Measurements from ENCODE around the gene EIF2S3B.
A peak's percentile ranks its signal among the peaks of the same experiment; 100 is the strongest.

EIF2S3B gene

DNA sequence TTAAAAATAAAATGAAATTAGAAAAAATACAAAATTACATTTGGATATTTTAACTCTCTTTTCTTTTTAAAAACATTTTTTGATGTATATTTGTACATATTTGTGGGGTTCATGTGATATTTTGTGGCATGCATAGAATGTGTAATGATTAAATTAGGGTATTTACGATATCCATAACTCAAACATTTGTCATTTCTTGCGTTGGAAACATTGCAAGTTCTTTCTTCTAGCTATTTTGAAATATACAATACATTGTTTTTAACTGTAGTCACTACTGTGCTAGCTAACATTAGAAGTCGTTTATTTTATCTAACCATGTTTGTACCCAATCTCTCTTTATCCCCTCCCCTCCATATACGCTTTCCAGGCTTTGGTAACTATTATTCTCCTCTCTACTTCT, 13.9 kb upstream of the EIF2S3B start:
- no peaks in the 10 kb centered on the region for H3K36me3 ChIP-seq (replicated peaks)
- H3K27me3 ChIP-seq (replicated peaks) = no peaks in the 10 kb centered on the region
- H3K4me3 ChIP-seq (ENCODE audit: low read depth, low read length) = no peak overlapping the region
- H3K27ac ChIP-seq = no peak overlapping the region
- no peak for DNase-seq
- TF ChIP-seq, protein P1, sequence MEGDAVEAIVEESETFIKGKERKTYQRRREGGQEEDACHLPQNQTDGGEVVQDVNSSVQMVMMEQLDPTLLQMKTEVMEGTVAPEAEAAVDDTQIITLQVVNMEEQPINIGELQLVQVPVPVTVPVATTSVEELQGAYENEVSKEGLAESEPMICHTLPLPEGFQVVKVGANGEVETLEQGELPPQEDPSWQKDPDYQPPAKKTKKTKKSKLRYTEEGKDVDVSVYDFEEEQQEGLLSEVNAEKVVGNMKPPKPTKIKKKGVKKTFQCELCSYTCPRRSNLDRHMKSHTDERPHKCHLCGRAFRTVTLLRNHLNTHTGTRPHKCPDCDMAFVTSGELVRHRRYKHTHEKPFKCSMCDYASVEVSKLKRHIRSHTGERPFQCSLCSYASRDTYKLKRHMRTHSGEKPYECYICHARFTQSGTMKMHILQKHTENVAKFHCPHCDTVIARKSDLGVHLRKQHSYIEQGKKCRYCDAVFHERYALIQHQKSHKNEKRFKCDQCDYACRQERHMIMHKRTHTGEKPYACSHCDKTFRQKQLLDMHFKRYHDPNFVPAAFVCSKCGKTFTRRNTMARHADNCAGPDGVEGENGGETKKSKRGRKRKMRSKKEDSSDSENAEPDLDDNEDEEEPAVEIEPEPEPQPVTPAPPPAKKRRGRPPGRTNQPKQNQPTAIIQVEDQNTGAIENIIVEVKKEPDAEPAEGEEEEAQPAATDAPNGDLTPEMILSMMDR (IDR thresholded peaks at IDR 0.05; ENCODE audit: low read depth, low read length, missing control alignments) = no peak
- in situ Hi-C loops (cut with HindIII; ENCODE audit: low pct_ligation_motif_present, low sequenced_read_pairs) = no loop called here

- Histone ChIP-seq H3K27me3 (replicated peaks) (no peaks in the 10 kb centered on the region), H3K27ac (no peak overlapping the region)
- DNase-seq = peak; percentile 40
These were observed 8.1 kb upstream of the EIF2S3B start for GRCh38 chr12:10497602-10498001.

DNA sequence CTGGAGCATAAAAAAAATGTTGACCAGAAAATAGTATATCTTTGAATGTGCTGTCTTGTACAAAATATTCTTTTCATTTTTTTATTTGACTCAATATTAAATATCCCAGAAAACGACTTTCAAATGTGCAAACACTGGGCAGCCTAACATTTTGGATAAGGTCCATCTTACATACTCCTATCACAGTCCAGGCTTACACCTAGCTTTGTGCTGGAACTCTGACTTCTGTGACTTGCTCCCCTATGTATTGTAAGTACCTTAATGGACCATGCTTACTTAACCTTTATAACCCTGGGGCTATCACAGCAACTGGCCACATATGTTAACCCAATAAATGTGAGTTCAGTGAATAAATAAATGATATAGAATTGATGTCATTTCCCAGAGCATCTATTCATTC, 7.6 kb upstream of the EIF2S3B start:
- DNase-seq = no peak
- H3K27ac ChIP-seq = no peak overlapping the region
- no peaks in the 10 kb centered on the region for H3K36me3 ChIP-seq (replicated peaks)
- no peak overlapping the region for H3K4me3 ChIP-seq (ENCODE audit: low read depth, low read length)
- no peaks in the 10 kb centered on the region for H3K27me3 ChIP-seq (replicated peaks)
- in situ Hi-C loops (cut with HindIII; ENCODE audit: low pct_ligation_motif_present, low sequenced_read_pairs) = no loop called here
- TF ChIP-seq, protein P1 (IDR thresholded peaks at IDR 0.05; ENCODE audit: low read depth, low read length, missing control alignments) = no peak

More at GRCh38 chr12:10497602-10498001, 8.1 kb upstream of the EIF2S3B start:
- TF ChIP-seq, protein P1 (IDR thresholded peaks at IDR 0.05; ENCODE audit: low read depth, low read length, missing control alignments) = no peak
- H3K36me3 ChIP-seq (replicated peaks) = no peaks in the 10 kb centered on the region
- in situ Hi-C loops (cut with HindIII; ENCODE audit: low pct_ligation_motif_present, low sequenced_read_pairs) = no loop called here
- H3K4me3 ChIP-seq (ENCODE audit: low read depth, low read length) = no peak overlapping the region

DNA sequence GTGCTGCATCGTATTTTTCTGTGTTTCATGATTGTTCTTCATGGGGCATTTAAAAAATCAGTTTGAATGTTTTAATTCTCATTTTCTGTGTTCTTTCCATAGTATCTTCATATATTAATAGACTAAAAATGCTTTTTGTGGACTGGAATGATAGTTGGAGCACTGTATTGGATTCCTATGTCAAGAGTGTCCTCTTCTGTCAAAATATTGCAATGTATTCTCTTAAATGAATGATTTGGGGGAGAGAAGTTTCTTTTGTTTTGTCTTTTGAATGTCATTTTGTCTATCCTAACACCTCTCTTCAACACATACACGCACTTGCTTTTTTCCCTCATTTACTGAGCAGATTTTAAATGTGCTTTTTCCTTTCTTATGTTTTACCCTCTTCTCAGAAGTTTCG, 4.7 kb upstream of the EIF2S3B start:
- no peak for DNase-seq
- no peaks in the 10 kb centered on the region for H3K27me3 ChIP-seq (replicated peaks)
- H3K27ac ChIP-seq = no peak overlapping the region
- in situ Hi-C loops (cut with HindIII; ENCODE audit: low pct_ligation_motif_present, low sequenced_read_pairs) = no loop called here
- no peak overlapping the region for H3K4me3 ChIP-seq (ENCODE audit: low read depth, low read length)
- H3K36me3 ChIP-seq (replicated peaks) = no peaks in the 10 kb centered on the region
- TF ChIP-seq, protein P1 (IDR thresholded peaks at IDR 0.05; ENCODE audit: low read depth, low read length, missing control alignments) = peak; percentile 14

- in situ Hi-C loops (cut with HindIII; ENCODE audit: low pct_ligation_motif_present, low sequenced_read_pairs) = no loop called here
- Histone ChIP-seq H3K36me3 (replicated peaks) (no peaks in the 10 kb centered on the region), H3K27ac (no peak overlapping the region), H3K4me3 (ENCODE audit: low read depth, low read length) (no peak overlapping the region), H3K27me3 (replicated peaks) (no peaks in the 10 kb centered on the region)
- TF ChIP-seq, protein P1 (IDR thresholded peaks at IDR 0.05; ENCODE audit: low read depth, low read length, missing control alignments) = no peak
- no peak for DNase-seq
These were observed 2.2 kb upstream of the EIF2S3B start for GRCh38 chr12:10503460-10503859.

GRCh38 chr12:10511756-10512355, 6.2 kb downstream of the EIF2S3B start:
- in situ Hi-C loops (cut with HindIII; ENCODE audit: low pct_ligation_motif_present, low sequenced_read_pairs) = no loop called here
- H3K36me3 ChIP-seq (replicated peaks) = no peaks in the 10 kb centered on the region
- H3K4me3 ChIP-seq (ENCODE audit: low read depth, low read length) = no peak overlapping the region
- no peaks in the 10 kb centered on the region for H3K27me3 ChIP-seq (replicated peaks)
- TF ChIP-seq, protein P1 (IDR thresholded peaks at IDR 0.05; ENCODE audit: low read depth, low read length, missing control alignments) = no peak
- DNase-seq = no peak
- no peak overlapping the region for H3K27ac ChIP-seq

Data from brain microvascular endothelial cell (primary cell).